GM12801 (cell line): ENCODE results near the gene MAF.

Source experiments
- TF ChIP-seq, protein P1 (sequence below): IDR thresholded peaks from one replicate; pipeline ENCODE4 v1.5.1; 2011; ENCODE audit warnings: control low read depth; ENCODE audit not compliant: insufficient read length; ENCODE audit errors: extremely low read depth

Gene MAF

DNA sequence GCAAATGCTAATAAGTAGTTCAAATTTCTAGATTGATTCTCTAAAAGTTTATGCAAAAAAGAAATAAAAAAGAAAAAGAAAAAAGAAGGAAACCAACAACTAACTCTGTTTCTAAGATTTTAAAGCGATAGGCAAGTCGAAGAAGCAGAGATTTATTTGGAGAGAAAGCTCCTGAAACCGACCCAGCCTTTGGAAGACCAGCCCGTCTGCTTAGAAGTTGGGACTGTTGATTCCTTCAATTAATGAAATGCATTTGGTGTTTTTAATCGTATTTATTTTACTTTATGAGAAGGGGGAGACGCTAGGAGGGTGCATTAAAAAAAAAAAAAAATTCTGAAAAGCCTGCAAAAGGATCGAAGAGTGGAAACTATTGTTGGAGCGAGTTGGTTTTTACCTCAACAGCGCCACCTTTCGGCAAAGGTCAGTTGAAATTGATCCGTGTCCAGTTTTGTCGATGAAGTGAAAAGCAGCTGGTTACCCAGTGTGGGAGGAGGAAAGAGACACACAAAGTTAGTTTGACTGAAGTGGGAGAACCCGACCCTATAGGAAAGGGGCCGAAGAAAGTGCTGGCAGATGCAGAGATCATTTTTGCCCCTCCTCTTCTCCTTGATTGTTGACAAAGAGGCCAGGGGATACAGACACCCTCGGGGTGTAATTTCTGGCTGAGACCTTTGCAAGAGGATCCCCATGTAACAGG, 1.5 kb upstream of the MAF start:
- TF ChIP-seq, protein P1, sequence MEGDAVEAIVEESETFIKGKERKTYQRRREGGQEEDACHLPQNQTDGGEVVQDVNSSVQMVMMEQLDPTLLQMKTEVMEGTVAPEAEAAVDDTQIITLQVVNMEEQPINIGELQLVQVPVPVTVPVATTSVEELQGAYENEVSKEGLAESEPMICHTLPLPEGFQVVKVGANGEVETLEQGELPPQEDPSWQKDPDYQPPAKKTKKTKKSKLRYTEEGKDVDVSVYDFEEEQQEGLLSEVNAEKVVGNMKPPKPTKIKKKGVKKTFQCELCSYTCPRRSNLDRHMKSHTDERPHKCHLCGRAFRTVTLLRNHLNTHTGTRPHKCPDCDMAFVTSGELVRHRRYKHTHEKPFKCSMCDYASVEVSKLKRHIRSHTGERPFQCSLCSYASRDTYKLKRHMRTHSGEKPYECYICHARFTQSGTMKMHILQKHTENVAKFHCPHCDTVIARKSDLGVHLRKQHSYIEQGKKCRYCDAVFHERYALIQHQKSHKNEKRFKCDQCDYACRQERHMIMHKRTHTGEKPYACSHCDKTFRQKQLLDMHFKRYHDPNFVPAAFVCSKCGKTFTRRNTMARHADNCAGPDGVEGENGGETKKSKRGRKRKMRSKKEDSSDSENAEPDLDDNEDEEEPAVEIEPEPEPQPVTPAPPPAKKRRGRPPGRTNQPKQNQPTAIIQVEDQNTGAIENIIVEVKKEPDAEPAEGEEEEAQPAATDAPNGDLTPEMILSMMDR = no peak

DNA sequence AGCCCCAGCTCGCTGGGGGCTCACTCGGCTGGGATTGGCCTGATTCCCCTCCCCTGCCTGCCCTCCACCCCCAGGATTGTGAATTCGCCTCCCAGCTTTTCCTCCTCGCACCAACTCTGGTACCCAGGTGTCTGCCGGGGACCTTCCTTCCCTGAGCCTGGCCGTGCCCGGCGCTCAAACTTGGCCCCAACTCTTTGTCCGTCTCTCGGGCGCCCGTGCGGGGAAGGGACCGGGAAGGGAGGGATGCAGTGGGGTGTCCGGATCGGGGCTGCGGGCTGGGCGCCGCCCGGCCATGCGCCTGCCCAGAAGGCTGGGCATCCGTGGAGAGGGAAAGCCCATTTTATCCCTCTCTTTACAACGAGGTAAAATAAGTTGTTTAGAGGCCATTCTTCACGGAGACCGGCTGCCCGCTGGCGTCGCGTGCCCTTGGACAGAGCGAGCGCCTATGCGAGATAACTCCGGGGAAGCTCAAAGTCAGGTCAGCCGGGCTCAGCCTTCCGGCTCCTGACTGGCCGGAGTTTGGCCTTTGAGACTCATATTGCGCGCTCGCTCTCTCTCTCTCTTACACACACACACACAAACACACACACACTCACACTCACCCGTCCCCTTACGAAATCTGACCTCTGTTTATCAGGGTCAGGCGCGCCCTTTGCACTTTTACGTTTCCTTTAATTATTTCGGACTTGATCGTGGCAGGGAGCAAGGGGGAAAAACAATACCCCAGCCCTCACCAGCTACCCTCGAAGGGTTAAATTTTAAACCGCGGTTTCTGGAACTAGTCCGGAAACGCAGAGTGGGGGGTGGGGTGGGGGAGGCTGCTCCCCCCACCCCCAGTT, 774 bp upstream of the MAF start:
- TF ChIP-seq, protein P1 = no peak

DNA sequence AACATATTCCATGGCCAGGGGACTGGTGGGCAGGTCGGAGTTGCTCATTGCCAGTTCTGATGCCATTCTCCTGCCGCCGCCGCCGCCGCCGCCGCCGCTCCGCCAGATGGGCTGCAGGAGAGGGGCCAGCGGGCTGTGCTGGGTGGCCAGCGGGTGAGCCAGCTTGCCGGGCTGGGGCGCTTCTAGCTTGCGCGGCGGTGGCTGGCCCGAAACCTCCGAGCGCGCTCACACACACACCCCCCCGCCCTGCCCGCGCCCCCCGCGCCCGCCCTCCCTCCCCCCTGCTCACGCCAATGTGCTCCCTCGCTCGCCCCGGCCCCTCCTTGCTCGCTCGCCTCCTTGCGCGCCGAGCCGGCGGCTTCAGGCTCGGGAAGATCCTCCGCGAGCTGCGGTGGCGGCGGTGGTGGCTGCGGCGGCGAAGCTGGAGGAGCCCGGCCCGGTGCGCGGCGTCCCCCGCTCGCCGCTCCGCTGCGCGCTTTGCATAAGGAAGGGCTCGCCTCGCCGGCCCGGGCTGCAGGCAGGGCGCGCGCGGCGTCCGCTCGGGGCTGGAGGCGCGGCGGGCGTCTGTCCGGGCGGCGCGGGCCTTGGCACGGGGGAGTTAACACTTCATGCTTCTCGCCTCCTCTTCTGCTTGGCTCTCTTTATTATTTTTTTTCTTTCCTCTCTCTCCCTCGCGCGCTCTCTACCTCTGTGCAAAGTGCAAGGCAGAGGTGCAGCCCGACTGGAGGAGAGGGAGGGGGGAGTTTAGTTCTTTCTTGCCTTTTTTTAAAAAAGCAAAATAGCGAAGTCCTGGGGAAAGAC, 500 bp downstream of the MAF start:
- TF ChIP-seq, protein P1 = no peak

DNA sequence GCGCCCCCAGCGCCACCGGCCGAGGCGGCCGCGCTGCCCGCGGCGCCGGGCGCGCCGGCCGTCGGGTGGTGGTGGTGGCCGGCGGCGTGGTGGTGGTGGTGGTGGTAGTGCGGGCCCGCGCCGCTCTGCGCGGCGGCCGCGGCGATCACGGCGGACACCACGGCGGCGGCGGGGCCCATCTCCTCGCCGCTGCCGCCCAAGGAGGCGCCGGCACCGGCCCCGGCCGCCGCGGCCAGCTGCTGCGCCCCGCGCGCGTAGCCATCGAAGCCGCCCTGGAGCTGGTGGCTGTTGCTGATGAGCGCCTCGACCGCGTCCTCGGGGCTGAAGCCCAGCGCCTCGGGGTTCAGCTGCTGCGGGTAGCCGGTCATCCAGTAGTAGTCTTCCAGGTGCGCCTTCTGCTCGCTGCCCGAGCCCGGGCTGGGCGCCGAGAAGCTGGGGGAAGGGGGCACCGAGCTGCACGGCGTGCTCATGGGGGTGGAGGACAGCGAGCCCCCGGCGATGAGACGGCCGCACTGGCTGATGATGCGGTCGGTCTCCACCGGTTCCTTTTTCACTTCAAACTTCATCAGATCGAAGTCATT, 1.2 kb downstream of the MAF start:
- TF ChIP-seq, protein P1 = no peak

DNA sequence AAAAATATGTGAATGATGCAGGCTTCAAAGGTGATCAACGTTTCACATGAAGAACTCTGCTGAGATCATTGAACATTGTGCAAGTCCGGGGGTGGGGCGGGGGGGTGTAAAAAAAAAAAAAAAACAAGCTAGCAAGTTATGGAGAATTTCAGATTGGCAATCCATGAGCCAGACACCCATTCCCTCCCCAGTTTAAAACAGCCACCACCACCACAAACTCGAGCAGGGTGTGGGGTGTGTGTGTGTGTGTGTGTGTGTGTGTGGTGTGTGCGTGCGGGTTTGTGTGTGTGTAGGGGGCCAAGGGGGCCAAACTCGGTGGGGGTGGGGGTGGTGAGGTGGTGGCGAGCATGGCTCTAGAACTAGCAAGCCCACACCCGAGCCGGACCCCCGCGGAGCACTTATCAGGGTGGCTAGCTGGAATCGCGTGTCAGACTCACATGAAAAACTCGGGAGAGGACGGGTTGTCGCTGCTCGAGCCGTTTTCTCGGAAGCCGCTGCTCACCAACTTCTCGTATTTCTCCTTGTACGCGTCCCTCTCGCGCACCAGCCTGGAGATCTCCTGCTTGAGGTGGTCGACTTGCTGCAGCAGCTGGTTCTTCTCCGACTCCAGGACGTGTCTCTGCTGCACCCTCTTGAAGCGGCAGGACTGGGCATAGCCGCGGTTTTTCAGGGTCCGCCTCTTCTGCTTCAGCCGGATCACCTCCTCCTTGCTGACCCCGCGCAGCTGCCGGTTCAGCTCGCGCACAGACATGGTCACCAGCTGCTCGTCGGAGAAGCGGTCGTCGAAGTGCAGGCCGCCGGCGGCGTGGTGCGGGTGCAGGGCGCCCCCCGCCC, 2.0 kb downstream of the MAF start:
- TF ChIP-seq, protein P1 = no peak

DNA sequence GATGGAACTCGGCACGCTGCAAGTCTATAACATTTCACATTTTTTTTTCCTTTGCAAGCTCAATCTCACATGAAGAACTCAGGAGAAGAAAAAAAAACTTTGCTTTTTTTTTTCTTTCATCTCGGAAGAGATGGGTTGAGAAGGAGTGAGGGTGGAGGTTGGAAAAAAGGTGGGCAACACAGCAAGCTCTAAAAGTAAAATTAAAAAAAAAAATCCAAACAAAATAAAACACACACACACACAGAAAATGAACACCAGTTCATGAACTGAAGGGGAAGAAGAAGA, 2.5 kb downstream of the MAF start:
- TF ChIP-seq, protein P1 = no peak
